Heart right ventricle (tissue), 16 donors: ENCODE measurements around the gene GNAO1. TPM values are rescaled to one million over a fixed set of nuclear protein-coding genes. Genes with fewer than 3 reads are reported as not detected.

Experiments
- ATAC-seq, 8 donors: fragments of 200-7000 bp; cut with Tn5 transposase; one replicate each; pipeline ENCODE4 v1.9.1; 2020; ENCODE audit warnings: mild to moderate bottlenecking in 8 of 8, moderate library complexity in 8 of 8, moderate number of reproducible peaks in 1 of 8
- DNase-seq, 2 donors: peaks; one replicate each; pipeline ENCODE4 v3.0.0-alpha.2; 2020
- H3K27ac ChIP-seq, 10 donors: fragments of 200-600 bp; sonication (generic) in 2 of 10; one replicate each; pipeline versions ENCODE4 v1.5.0 to v1.8.0; 2020 to 2022; ENCODE audit warnings: mild to moderate bottlenecking in 3 of 10
- H3K27me3 ChIP-seq, 7 donors: fragments of 200-600 bp; one replicate each; pipeline ENCODE4 v1.8.0; 2021 to 2022; ENCODE audit warnings: mild to moderate bottlenecking in 2 of 7
- H3K36me3 ChIP-seq, 9 donors: fragments of 200-600 bp; sonication (generic) in 1 of 9; one replicate each; pipeline versions ENCODE4 v1.5.0 to v1.8.0; 2020 to 2022; ENCODE audit warnings: mild to moderate bottlenecking in 2 of 9
- H3K4me1 ChIP-seq, 9 donors: fragments of 200-600 bp; sonication (generic) in 1 of 9; one replicate each; pipeline versions ENCODE4 v1.5.0 to v1.8.0; 2020 to 2022; ENCODE audit warnings: mild to moderate bottlenecking in 4 of 9
- H3K4me3 ChIP-seq, 10 donors: fragments of 200-600 bp; sonication (generic) in 2 of 10; one replicate each; pipeline versions ENCODE4 v1.5.0 to v1.8.0; 2020 to 2022; ENCODE audit warnings: mild to moderate bottlenecking in 7 of 10, moderate library complexity in 2 of 10
- H3K9me3 ChIP-seq, 11 donors: fragments of 200-600 bp in 10 of 11; sonication (generic) in 2 of 11; one replicate each; pipeline versions ENCODE4 v1.5.0 to v1.8.0; 2013 to 2022; ENCODE audit warnings: mild to moderate bottlenecking in 2 of 11, control low read depth in 1 of 11, moderate library complexity in 1 of 11
- WGBS, 2 donors: extraction: QIAGEN DNeasy Blood & Tissue Kit; methylation state at CpG; one replicate each; pipeline ENCODE4 v1.1.7; 2013; ENCODE audit warnings: inconsistent platforms in 1 of 2; 5-methylcytosine and 5-hydroxymethylcytosine counted together
- intact Hi-C, 10 donors: fragments of 100-400 bp; cut with DNase I; formaldehyde crosslinking; loops; one replicate each; pipeline versions ENCODE4 v1.11.1 to v1.14.2; 2022
- polyA plus RNA-seq, 2 donors: library from polyadenylated mRNA; stranded (reverse); fragments of 200-250 nt; gene quantifications; one replicate each; pipeline ENCODE4 v1.2.3, GENCODE V29; 2013
- total RNA-seq, 10 donors: library from RNA; stranded (reverse); fragmentation: NEBNext Ultra II Directional in 3 of 10; extraction: Animal tissue kit (Norgen Biotek cat#: 25700) in 3 of 10; gene quantifications; one replicate each; pipeline versions ENCODE4 v1.2.1 to v1.2.4, GENCODE V29; 2021 to 2023
- TF ChIP-seq, protein P1 (sequence below), 9 donors: fragments of 200-600 bp; sonication (generic) in 2 of 9; IDR thresholded peaks; one replicate each; pipeline versions ENCODE4 v1.5.0 to v1.8.0; 2021 to 2022; ENCODE audit warnings: antibody characterized with exemption in 9 of 9, mild to moderate bottlenecking in 5 of 9, moderate library complexity in 1 of 9
- donor health status: Arrhythmogenic right ventricular cardiomyopathy.
- donor health status: ischemic (EF 13 %, LVEDD 7.1; RV severe dilation, severe dysfunction).
- donor health status: healthy with polysubstance abuse.
- donor health status: DM: no; HTN: yes; CAD: no.
- donor health status: DM: no; HTN: no; CAD: no.
- donor health status: ischemic (EF 25% LVEDD 6.9; RV normal size, moderate dysfunction).
- donor health status: ischemic (EF 25% LVEDD 5.7; RV mildly dilated, moderate dysfunction).
- donor health status: healthy.
- donor health status: DM: yes; HTN: yes; CAD: no.
- donor health status: Ischemic cardiomyopathy.
- donor health status: ischemic (EF 35%, LVEDD 5.7; RV mildly dilated, moderate dysfunction).
- donor health status: nonischemic (EF 11% LVEDD 7.7; RV severe dilation, severe dysfunction).
- donor health status: DM: yes; HTN: yes; CAD: no.
- donor health status: PGD.
- donor health status: ischemic (EF 29% LVEDD 5.4; RV normal size, mild dysfunction).
- donor health status: nonischemic (EF 23%, LVEDD 6.1; RV moderate dilation, normal function).

GNAO1 gene
- total and polyA plus RNA-seq, 12 donors = 1.4 to 36.7 (median 13.5) TPM

DNA sequence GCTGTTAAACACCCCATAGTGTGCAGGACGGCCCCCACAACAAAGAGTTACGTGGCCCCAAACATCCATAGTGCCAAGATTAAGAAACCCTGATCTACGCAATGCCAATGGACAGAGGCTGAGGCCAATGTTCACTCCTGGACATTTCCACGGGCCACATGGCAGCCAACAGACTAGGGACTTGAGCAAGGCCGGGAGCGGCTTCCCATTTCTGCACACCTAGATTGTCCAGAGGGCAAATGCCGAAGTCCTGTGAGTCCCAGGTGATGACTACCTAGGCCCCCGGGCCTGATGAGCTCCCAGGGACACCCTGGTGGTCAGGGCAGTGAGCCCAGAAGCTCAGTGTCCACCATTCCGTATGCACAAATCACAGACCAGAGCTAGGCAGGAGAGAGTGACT, 138.6 kb downstream of the GNAO1 start:
- intact Hi-C loops = loop anchor here in 1 of 10 donors (10.0 kb wide), 1 partner anchor 615 kb away; no protein-coding TSS in a partner anchor
- DNase-seq = no peak
- WGBS, 2 donors = 87 to 91% methylated on average over 9 of the region's 9 CpGs

DNA sequence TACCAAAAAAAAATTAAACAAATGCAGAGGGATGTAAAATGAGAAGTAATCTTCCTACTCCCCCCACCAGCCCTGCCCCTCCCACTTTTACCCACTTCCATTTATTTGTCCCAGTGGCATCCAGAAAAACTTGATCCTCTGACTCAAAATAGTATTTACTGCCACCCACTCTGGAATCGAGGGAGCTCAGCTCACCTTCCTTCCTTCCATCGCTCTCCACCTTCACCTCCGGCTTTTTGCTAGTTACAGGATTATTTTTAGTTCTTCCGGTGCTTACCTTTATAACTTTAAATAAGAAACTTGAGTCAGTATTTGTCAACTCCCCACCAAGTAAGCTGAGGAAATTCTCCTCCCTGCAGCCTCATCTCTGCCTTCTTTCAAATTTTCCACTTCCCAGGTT, 139.2 kb downstream of the GNAO1 start:
- H3K4me1 ChIP-seq = peaks cover 0 to 5% (median 0%) of the 10 kb centered on the region in 9 donors
- intact Hi-C loops = no loop called here
- H3K27ac ChIP-seq = no peak overlapping the region
- no peak overlapping the region for H3K4me3 ChIP-seq
- no peaks in the 10 kb centered on the region for H3K9me3 ChIP-seq
- 84 to 85% methylated on average over 4 of the region's 4 CpGs for WGBS, 2 donors
- ATAC-seq (no peak), DNase-seq (no peak)
- no peaks in the 10 kb centered on the region for H3K27me3 ChIP-seq
- H3K36me3 ChIP-seq = no peaks in the 10 kb centered on the region
- TF ChIP-seq, protein P1, sequence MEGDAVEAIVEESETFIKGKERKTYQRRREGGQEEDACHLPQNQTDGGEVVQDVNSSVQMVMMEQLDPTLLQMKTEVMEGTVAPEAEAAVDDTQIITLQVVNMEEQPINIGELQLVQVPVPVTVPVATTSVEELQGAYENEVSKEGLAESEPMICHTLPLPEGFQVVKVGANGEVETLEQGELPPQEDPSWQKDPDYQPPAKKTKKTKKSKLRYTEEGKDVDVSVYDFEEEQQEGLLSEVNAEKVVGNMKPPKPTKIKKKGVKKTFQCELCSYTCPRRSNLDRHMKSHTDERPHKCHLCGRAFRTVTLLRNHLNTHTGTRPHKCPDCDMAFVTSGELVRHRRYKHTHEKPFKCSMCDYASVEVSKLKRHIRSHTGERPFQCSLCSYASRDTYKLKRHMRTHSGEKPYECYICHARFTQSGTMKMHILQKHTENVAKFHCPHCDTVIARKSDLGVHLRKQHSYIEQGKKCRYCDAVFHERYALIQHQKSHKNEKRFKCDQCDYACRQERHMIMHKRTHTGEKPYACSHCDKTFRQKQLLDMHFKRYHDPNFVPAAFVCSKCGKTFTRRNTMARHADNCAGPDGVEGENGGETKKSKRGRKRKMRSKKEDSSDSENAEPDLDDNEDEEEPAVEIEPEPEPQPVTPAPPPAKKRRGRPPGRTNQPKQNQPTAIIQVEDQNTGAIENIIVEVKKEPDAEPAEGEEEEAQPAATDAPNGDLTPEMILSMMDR (IDR thresholded peaks at IDR 0.05) = no peak

More for the DNA sequence above, 138.6 kb downstream of the GNAO1 start:
- Histone ChIP-seq H3K4me3 (no peak overlapping the region), H3K9me3 (no peaks in the 10 kb centered on the region), H3K4me1 (peaks cover 0 to 5% (median 0%) of the 10 kb centered on the region in 9 donors), H3K36me3 (no peaks in the 10 kb centered on the region), H3K27ac (no peak overlapping the region), H3K27me3 (no peaks in the 10 kb centered on the region)
- ATAC-seq = no peak
- TF ChIP-seq, protein P1 (IDR thresholded peaks at IDR 0.05) = no peak

DNA sequence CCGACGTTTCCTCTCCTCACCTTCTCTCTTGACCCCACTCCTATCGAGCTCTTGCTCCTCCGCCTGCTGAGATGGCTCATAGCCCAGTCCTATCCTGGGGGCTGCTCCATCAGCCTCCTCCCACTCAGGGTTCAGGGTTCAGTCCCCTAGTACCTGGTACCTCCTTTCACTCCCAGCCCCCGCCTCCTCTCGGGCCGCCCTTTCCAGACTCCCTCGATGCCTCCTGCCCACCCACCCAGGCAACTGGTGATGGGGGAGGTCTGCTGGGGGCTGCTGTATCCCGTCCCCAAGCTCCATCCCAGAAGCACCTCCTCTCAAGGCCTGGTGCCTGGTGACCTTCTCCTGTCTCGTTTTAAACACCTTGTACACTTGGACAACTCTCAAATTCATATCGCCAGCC, 140.1 kb downstream of the GNAO1 start:
- H3K4me3 ChIP-seq = no peak overlapping the region
- H3K27me3 ChIP-seq = no peaks in the 10 kb centered on the region
- 85 to 89% methylated on average over 11 of the region's 11 CpGs for WGBS, 2 donors
- no peak for DNase-seq
- no peaks in the 10 kb centered on the region for H3K9me3 ChIP-seq
- no peak for ATAC-seq
- no peaks in the 10 kb centered on the region for H3K36me3 ChIP-seq
- peaks cover 0 to 8% (median 0%) of the 10 kb centered on the region in 9 donors for H3K4me1 ChIP-seq
- TF ChIP-seq, protein P1 (IDR thresholded peaks at IDR 0.05) = no peak
- intact Hi-C loops = no loop called here
- no peak overlapping the region for H3K27ac ChIP-seq

DNA sequence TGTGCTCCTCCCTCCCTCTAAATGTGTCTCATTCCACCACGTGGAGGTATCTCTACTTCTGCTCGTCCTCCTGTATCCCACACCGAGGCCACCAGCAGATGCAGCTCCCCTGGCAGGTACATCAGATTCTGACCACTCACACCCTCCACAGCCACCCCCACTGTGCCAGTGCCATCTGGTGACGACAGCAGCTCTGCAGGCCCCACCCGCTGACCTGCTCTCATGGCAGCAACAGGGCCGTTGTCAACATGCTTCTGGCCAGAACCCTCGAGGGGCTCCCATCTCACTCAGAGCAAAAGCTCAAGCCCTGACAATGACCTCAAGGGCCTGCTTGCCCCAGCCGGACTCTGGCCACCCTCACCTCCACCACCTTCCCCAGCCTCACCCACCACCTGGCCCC, 140.6 kb downstream of the GNAO1 start:
- H3K4me3 ChIP-seq = no peak overlapping the region
- H3K27me3 ChIP-seq = no peaks in the 10 kb centered on the region
- no peaks in the 10 kb centered on the region for H3K36me3 ChIP-seq
- TF ChIP-seq, protein P1 (IDR thresholded peaks at IDR 0.05) = no peak
- WGBS, 2 donors = 81 to 82% methylated on average over 8 of the region's 8 CpGs
- no peak for ATAC-seq
- no peak overlapping the region for H3K27ac ChIP-seq
- no peaks in the 10 kb centered on the region for H3K9me3 ChIP-seq
- H3K4me1 ChIP-seq = peaks cover 0 to 13% (median 0%) of the 10 kb centered on the region in 9 donors
- intact Hi-C loops = no loop called here
- no peak for DNase-seq
